Hippocampal formation (tissue), 2 donors: Measurements from ENCODE around the gene SPG21.
A peak's percentile ranks its signal among the peaks of the same experiment; 100 is the strongest.
"Not testable (repeated sequence)": the region's sequence is repeated elsewhere in the genome, so short reads cannot be mapped to it uniquely, and the experiment has no call there.

Experiments
- DNase-seq, 2 donors: peaks; one replicate each; lab custom pipeline; 2025; lab: John Stamatoyannopoulos, UW

Gene SPG21

GRCh38 chr15:64989416-64990167 is at the start of gene SPG21:
SPG21 (minus strand) TSS chr15:64989914; CDS start chr15:64983569, 6,345 bp downstream.
- DNase-seq: peak; percentile 84 to 90

DNA sequence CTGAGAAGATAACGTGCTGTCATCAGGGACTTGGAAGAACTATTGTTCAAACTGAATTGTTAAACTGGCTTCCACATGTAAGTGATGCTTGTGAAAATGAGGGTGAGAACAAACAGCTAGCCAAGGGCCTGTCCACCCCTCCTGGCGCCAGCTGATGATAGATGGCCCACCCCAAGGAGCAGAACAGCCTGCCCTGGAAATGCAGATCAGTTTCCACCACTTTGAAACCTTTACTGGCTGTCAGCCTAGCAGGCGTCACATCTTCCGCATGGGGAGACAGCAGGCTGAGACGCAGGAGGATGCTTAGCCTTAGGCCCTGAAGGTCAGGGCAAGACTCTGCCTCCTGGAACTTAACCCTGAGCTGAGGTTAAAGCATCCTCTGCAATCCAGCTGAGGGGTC is 49.1 kb upstream of the SPG21 start:
- DNase-seq: no peak

DNA sequence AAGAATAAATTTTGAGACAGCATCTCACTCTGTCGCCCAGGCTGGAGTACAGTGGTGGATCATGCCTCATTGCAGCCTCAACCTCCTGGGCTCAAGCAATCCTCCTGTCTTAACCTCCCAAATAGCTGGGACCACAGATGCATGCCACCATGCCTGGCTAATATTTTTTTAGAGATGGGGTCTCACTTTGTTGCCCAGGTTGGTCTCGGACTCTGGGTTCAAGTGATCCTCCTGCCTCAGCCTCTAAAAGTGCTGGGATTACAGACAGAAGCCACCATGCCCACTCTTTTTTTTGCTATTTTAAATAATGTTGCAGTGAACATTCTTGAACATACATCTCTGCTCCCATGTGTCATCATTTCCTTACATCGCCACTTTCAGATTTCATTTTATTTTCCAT is 48.7 kb upstream of the SPG21 start:
- no peak for DNase-seq

GRCh38 chr15:65037309-65037708 is 47.6 kb upstream of the SPG21 start:
- no peak for DNase-seq

GRCh38 chr15:65034719-65035118 is 45.0 kb upstream of the SPG21 start:
- no peak for DNase-seq

- DNase-seq: peak in 1 of 2 donors; percentile 43
Measured at GRCh38 chr15:65033659-65034269, 44.0 kb upstream of the SPG21 start.

DNA sequence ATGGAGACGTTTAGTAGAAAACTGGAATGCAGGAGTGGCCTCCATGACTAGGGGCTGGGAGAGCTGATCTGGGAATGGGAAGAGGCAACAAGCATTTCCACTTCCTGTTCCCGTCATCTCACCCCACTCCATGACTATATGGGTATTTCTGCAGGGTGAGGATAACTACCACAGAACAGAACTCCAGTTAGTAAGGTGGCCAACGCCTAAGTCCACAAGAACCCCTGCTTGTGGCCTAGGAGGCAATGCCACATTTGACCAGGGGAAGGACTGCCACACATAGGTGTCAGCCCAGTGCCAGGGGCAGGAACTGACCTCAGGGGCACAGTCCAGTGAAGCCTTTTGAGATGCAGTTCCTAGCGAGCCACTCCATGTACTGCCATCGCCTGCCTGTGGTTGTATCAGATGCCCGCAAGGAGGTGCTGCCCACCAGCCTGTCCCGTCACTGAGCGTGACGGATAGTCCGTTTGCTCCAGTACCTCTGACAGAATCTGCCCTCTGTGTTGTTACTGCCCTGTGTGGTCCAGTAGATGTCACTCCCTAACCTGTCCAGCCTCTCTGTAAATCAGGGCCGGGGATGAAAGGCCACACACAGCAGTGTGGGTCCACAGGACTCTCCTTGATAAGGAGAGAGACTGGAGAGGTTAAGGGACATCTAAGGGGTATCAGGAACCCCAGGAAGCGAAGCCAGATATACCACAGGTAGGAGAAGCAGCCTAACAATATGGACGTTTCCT is 43.3 kb upstream of the SPG21 start:
- DNase-seq: peak in 1 of 2 donors; percentile 28

GRCh38 chr15:65029736-65030208 is 40.1 kb upstream of the SPG21 start:
- no peak for DNase-seq

- peak; percentile 76 to 88 for DNase-seq
Measured at GRCh38 chr15:65028921-65029735, 39.4 kb upstream of the SPG21 start, which contains the start of gene MTFMT. MTFMT (minus strand) TSS chr15:65029639; CDS start chr15:65029613, 26 bp downstream.

DNA sequence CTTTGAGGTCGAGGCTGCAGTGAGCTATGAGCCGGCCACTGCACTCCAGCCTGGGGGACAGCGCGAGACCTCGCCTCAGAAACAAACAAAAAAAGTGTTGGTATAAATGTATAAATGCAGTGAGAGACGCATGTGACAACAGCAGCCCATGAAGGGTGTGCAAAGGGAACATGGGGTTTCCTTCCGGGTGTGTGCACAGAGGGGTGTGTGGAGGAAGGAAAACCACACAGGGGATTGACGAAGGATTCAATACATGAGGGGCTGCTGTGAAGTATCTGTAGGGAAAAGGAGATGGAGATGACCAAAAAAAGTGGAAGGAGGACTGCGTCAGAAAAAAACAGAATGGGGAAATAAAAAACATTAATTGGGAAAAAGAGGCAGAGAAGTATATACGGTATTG is 38.6 kb upstream of the SPG21 start:
- no peak for DNase-seq

- DNase-seq: no peak
Measured at GRCh38 chr15:65027593-65027992, 37.9 kb upstream of the SPG21 start.

- no peak for DNase-seq
Measured at GRCh38 chr15:65026756-65027155, 37.0 kb upstream of the SPG21 start.

DNA sequence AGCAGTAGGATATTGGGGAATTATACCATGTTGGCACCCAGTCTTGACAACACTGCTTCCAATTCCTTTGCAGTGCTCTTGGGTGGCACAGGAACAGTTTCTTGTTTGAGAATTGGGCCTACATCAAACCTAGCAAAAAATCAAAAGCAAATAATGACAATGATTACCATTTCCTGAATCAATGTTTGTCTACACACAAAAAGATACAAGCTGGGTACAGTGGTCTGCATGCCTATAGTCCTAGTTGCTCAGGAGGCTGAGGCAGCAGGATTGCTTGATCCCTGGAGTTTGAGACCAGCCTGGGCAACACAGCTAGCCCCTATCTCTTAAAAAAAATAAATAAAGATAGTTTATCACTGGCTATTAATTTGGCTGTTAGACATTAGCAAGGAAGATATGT is 31.8 kb upstream of the SPG21 start:
- DNase-seq: no peak

- DNase-seq: no peak
Measured at GRCh38 chr15:65020419-65020818, 30.7 kb upstream of the SPG21 start.

DNA sequence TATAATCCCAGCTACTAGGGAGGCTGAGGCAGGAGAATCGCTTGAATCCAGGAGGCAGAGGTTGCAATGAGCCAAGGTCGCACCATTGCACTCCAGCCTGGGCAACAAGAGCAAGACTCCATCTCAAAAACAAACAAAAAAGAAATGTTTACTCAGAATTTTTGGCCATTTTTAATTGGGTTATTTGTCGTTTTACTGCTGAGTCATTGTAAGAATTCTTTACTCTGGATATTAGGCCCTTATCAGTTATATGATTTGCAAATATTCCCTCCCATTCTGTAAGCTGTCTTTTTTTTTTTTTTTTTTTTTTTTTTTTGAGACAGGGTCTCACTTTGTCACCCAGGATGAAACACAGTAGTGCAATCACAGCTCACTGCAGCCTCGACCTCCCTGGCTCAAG is 21.5 kb upstream of the SPG21 start:
- not testable (repeated sequence) for DNase-seq

DNA sequence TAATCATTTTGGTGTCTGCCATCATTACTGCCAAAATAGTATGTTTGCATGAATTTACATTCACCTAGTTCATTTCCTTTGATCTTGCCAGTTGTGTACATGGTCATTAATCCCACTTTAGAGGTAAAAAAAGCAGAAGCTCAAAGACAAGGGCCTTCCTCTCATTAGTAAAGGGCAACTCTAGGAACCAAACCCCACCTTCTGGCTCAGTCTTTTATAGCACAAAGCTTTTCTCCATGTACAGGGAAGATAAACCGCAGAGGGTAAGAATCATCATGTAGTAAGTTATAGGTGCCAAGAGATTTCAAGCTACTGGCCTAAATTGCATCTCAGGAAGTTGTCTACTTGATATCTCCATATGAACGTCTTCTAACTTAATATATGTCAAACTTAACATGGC is 19.3 kb upstream of the SPG21 start:
- no peak for DNase-seq

DNA sequence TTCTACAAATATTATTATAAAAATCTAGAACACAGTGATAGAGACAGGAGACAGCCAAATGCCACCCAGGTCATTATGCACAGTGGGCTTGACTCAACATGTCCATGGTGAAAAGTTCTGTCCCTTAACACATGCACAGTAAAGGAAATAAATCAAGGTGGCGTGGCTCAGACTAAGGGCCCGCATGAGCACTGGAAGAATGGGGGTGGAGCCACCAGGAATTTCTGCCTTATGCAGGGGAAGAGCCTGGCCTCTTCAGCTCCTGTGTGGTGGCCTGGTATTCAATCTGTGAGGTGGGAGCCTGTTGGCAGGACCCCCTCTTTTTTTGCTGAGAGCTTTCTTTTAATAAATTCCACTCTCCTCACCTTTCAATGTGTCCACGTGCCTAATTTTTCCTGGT is 17.2 kb upstream of the SPG21 start:
- no peak for DNase-seq

GRCh38 chr15:65004993-65005392 is 15.3 kb upstream of the SPG21 start:
- no peak for DNase-seq

GRCh38 chr15:64997745-64998375 is 8.1 kb upstream of the SPG21 start:
- no peak for DNase-seq

GRCh38 chr15:64997066-64997465 is 7.4 kb upstream of the SPG21 start:
- DNase-seq: no peak

DNA sequence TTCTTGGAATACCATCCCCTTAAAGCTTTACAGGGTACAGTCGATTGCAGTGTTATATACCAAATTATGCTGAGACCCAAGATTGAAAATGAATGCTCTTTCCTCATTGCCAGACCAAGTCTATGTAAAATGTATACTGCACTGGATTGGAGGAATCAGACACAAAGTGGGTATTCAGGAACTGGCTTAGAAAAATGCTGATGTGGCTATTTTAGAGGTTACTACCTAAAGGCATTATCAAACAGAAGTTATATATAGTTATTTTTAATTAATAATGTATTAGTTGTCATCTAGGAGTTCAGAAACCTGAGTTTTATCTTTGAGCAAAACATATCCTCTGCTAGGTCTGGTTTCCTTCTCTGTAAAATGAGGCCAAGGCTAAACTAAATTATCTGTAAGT is 3.6 kb upstream of the SPG21 start:
- DNase-seq: no peak
